ENCODE measurements around the gene RS1. TPM values are rescaled to one million over a fixed set of nuclear protein-coding genes. Genes with fewer than 3 reads are reported as not detected.

Gene RS1
- not detected for total RNA-seq
- long read RNA-seq: 0 reads

DNA sequence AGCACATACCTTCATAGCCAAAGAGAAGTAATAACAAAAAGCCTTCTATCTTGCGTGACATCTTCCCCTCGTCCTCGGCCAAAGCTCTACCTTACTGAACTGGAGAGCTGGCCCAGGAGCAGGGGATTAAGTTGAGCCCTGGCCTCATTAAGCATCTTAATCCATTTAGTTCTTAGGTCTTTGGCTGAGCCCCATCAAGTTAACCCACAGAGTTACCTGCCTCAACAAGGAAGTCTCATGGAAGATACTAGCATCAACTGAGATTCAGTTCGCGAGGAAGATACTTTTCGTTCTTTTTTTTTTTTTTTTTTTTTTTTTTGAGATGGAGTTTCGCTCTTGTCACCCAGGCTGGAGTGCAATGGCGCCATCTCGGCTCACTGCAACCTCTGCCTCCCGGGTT lies at the start of gene RS1:
Gene RS1 (minus strand): TSS at position 101 of the 400 bp plus-strand sequence. CDS start 40 bp downstream, at position 61.
- intact Hi-C loops (cut with DNase I): loop anchor here (5.0 kb wide), 1 partner anchor 215 kb away; no protein-coding TSS in a partner anchor
- no peak for DNase-seq (ENCODE audit: low spot score)

DNA sequence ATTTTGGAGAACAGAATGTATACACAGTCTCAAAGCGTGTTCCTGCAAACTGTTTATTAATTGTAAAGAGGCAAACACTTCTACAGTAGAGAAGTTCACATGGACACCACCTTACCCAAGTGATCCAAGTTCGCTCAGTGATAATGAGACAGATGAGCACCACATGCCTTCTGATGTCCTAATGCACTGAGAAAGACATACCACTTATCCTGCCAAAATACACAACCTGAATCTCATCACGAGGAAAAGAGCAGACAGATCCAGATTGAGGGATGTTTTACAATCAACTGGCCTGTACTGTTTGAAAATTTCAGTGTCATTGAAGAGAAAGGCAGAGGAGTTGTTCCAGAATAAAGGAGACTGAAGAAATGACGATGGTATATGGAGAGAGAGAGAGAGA lies 47.9 kb upstream of the RS1 start:
- DNase-seq (ENCODE audit: low spot score): no peak
- intact Hi-C loops (cut with DNase I): no loop called here

DNA sequence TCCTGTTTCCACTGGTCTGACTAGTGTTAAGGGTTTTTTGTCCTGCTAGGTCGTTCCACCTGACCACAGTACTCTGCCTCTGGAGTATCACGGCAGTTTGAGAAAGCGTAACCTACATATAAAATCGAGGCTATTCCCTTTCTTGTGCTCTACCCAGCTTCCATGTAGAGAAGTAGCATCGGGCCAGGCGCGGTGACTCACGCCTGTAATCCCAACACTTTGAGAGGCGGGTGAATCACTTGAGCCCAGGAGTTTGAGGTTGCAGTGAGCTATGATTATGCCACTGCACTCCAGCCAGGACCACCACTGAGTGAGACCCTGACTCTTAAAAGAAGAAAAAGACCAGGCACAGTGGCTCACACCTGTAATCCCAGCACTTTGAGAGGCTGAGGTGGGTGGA lies 43.0 kb upstream of the RS1 start:
- intact Hi-C loops (cut with DNase I): no loop called here
- no peak for DNase-seq (ENCODE audit: low spot score)

DNA sequence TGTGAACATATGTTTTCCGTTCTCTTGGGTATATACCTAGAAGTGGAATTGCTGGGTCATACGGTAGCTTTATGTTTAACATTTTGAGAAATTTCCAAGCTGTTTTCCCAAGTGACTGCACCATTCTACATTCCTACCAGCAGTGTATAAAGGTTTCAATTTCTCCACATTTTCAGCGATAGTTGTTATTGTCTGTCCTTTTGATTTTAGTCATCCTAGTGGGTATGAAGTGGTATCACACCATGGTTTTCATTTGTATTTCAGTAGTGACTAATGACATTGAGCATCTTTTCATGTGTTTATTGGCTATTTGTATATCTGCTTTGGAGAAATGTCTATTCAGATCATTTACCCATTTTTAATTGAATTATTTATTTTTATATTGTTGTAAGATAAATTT lies 37.9 kb upstream of the RS1 start:
- DNase-seq (ENCODE audit: low spot score): no peak
- intact Hi-C loops (cut with DNase I): no loop called here

DNA sequence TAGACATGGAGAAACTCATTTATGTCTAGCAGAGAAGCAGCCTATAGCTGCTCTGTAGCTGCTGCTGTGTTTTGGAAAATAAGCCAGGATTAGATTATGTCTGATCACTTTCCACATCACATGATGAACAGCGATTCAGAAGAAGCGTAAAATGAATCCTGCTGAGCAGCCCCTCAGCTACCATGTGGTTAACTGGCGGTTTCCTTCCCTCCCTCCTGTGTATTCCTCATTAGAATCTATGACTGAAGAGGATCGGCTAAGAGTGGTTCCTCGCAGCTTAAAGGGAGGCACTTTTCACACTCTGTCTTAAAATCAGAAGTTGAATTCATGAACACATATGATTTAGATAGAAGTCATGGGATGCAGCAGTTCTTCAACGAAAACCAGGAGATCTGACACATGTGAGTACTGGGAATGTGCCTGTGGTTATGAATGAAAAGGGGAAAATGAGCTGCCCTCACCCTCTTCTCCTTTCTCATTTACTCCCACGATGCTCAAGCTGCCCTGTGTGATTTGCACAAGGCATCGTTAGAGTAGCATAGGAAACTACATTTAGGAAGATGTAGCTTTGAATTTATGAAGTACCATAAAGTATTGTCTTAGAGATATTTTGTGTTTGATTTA lies 35.6 kb upstream of the RS1 start, which contains the start of gene PPEF1:
Gene PPEF1 (plus strand): TSS at position 220 of the 624 bp plus-strand sequence. CDS start 136 bp downstream, at position 356.
- intact Hi-C loops (cut with DNase I): no loop called here
- DNase-seq (ENCODE audit: low spot score): no peak

DNA sequence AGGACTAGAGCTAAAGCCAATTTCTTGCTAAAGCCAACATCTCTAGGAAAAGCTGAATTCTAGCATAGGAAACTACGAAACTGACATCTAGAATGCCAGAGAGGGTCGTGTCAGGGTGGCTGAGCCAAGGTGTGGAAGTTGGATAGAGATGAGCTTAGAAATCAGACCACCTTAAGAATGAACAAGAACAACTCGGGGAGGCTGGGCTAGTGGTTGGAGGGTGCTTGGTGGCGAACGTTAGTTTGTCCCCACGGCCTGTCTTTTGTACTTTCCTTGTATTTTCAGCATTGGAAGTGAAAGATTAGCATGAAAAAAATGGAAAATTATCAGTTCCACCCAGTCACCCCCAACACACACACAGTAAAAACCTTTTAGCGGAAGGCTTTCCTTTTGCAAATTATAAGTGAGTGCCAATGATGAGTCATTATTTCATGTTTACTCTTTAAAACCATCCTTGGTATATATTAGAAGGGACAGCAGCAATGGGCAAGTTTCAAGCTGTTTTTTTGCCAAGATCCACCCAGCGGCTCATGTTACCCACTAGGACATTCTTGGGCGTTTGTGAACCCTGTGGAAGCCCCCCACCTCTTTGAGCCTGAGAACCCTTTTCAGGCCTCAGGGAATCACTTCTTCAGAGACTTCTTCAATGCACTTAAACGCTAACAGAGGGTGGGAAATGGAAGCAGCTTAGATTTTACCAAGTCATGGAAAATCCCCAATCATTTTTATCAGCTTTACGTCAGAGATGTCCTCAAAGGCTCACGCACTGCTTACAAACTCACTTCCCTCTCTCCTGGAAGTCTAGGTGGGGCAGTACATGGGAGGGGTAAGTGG lies 30.7 kb upstream of the RS1 start:
- no peak for DNase-seq (ENCODE audit: low spot score)
- intact Hi-C loops (cut with DNase I): no loop called here

DNA sequence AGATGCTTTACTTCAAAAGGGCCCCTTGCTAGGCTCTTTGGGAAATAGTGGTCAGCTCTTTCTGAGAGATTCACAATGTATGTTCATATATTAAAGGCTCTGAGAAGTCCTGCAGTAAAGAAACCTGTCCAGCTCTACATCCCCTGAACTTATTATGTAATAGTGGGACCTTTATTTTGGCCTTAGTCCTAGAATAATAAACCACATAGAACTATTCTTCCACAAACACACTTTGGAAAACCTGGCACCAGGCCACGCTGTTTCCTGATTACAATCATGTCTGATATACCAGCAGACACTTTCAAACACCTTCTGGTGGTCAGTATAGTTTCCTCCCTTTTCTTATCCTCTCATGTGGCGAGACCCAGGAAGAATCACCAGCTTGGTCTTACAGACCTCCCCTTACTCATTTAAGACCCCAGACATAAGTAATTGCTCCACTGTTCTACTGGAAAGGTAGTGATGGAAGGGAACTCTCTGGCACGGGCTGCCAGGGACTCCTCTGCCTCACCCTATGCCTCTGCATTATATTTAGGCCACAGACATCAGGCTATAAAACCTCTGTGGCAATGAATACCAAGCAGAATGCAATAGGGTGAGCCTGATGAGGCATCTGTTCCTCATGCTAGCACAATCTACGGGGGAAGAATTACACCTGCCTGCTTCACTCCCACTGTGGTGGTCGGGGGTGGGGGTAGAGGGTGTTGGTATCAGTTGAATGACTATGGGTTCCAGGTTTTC lies 29.9 kb upstream of the RS1 start:
- no peak for DNase-seq (ENCODE audit: low spot score)
- intact Hi-C loops (cut with DNase I): no loop called here

DNA sequence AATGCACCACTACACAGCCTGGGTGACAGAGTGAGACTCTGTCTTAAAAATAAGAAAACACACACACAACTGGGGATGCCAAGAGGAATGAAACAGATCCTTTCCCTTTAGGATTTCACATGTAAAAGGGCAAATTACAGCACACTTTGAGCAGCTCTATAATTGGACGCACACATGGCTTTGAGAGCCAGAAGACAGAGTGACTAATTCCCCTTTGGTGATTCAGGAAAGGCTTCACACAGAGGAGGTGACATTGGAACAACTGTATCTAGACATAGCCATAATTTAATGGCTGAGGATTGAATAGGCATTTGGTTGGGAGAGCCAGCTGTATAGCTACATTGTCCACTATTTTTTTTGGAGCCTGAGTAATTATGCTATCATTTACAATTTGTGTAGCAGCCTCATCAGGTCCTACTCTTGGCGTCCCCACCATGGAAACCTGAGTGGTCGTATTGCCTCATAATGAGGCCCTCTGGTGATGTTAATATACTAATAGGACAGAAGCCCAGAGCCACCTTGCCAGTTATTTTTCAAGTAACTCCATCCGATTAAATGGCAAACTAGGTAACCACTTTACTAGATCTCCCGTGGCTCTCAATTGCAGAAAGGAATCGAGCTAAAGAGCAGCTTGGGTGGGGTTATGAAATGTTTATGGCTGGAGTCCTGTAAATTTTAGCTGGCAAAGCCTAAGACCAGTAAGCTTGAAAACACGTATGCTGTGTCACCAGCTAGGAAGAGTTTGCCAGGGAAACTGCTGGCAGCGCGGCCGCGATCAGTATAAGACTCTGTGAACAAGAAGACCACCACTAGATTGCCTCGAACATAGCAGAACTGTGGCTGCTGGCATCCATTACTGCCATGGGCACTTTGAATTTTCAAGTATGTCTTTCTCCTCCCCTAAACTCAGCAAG lies 27.1 kb upstream of the RS1 start:
- intact Hi-C loops (cut with DNase I): no loop called here
- no peak for DNase-seq (ENCODE audit: low spot score)

DNA sequence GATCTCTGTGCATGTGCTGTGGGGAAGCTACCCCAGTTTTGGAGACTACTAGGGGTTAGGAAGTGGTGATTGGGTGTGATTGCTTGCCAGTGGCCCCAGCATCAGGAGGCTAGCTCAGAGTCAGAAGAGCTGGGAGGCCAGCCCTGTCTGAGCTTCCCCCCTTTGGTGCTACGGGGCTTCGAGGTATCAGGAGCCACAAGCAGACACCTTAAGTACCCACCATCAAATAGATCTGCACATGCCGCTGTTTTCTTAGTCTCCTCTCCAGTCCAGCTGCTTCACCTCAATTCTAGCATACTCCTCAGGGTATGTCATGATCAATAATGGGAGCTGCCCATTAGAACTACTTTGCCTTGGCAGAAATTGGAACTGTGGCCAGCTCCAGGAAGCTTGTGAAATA lies 24.7 kb upstream of the RS1 start:
- no peak for DNase-seq (ENCODE audit: low spot score)
- intact Hi-C loops (cut with DNase I): no loop called here

DNA sequence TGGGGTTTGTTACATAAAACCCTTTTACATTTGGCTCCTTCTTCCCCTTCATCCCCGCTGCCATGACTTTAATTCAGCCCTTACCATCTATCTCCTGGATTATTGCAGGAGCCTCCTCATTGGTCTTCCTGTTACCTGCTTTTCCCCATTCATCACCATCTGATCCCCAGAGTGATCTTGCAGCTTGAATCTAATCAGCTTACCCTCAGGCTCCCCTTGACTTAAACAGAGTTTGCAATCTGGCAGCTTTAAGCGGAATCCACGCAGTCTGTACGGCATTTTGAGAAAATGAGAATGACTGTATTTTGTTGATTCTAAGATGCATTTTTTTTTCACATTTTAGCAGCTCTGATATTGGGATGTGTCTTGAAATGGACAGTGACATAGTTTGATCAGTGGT lies 20.6 kb upstream of the RS1 start:
- intact Hi-C loops (cut with DNase I): no loop called here
- no peak for DNase-seq (ENCODE audit: low spot score)

DNA sequence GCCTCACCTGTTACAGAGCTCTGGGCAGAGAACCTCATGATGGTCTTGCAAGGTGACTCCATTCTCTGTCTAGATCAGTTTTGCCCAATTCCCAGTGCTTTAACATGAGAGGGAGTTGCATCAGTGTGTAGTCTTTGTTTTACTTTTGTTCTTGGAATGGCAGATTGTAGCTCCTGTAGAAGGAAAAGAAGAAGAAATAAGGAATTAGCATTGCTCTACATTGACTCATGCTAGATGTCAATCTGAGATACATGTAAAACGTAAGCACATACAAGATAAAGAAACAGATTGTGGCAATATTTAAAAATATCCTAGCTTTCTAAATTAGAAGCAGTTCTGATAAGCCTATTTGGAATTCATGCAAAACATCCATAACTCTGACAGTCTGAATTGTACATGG lies 19.5 kb upstream of the RS1 start:
- no peak for DNase-seq (ENCODE audit: low spot score)
- intact Hi-C loops (cut with DNase I): no loop called here

DNA sequence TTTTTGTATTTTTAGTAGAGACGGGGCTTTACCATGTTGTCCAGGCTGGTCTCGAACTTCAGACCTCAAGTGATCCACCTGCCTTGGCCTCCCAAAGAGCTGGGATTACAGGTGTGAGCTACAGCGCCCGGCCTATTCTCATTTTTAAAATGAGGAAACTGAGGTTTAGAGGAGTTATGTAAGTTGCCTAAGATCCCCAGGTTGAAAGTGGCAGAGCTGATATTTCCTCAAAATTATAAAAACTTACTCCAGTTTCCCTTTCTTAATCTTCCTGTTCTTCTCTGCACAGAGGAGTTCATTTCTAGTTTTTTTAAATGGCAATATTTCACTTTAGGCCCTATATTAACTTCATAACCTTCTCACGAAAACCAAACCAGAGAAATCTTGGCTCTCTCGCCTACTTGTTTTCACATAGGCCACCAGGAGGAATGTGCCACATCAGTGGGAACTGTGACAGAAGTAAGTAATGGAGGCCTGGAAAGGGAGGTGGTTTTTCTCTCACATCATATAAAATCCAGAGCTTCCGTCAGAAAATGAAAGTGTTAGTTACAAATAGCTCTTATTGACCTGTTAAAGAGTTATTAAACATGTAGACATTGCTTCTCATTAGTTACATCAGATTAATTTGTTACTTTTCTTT lies 16.1 kb upstream of the RS1 start:
- intact Hi-C loops (cut with DNase I): no loop called here
- no peak for DNase-seq (ENCODE audit: low spot score)

DNA sequence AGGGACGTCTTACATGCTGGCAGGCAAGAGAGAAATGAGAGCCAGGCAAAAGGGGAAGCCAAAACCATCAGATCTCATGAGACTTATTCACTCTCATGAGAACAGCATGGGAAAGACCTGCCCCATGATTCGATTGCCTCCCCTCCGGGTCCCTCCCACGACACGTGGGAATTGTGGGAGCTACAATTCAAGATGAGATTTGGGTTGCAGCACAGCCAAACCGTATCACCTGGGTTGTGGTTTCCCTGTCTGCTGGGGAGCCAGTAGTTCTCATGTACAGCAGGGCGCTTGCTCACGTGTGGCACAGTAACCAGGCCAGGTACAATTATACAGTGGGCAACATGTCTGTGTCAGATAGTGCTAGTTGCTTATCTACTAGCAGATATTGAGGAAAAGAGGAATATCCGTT lies 11.1 kb upstream of the RS1 start:
- intact Hi-C loops (cut with DNase I): no loop called here
- no peak for DNase-seq (ENCODE audit: low spot score)

DNA sequence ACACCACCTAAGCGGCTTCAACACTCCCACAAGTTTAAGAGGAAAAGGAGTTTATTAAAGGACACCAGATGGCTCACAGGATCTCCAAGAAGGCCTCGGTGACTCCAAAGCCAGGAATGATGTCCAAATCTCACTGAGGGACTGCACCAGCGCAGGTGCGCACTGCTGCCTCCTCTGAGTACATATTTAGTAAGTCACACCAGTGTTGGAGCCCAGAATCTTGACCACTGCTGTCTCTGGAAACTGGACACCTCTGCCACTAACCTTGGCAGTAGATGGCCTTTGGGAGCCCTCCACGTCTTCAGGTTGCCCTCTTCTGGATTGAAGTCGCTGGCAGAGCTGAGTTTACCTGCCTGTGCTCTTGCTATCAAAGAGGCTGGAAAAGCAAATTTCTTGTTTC lies 10.1 kb upstream of the RS1 start:
- DNase-seq (ENCODE audit: low spot score): no peak
- intact Hi-C loops (cut with DNase I): no loop called here

DNA sequence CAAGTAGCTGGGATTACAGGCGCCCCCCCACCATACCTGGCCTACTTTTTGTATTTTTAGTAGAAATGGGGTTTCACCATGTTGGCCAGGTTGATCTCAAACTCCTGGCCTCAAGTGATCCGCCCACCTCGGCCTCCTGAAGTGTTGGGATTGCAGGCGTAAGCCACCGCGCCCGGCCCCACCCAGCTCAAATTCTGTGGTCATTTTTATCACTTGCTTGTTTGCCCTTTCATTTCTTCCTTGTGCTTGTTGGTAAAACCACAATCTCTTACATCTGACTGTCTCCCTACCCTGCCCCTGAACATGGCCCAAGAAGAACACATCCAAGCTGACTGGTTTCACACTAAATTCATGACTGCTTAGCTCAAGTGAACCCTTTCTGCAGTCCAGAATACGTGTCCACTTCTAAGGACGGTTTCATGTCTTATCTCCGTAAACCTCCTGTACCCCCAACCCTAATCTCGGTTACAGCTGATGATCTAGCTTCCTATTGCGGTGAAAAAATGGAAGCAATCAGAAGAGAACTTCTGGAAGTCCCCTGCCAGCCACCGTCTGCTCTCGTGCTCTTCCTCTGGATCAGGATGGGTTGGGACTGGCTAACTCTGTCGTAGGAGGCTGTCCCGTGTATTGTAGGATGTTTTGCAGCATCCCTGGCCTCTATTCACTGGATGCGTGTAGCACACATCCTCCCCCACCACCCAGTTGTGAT lies 5.4 kb upstream of the RS1 start:
- no peak for DNase-seq (ENCODE audit: low spot score)
- intact Hi-C loops (cut with DNase I): no loop called here

DNA sequence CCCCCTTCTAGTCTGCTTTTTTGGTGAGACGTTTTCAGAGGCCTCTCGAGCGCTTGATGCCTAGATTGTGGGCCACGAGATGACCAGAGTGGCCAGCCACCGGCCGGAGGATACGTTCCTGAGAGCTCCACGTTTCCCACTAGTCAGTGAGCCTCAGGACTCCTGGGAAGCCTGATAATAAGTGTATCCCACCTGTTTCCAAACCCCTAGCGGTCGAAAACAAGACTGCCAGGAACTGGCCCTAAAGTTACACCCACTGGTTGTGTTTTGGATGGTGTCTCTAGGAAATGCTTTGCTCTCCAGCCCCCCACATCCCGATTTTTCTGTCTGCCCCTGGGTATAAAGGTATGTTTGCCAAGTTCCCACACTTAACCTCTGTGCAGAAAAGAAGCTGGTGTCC lies 4.6 kb upstream of the RS1 start:
- intact Hi-C loops (cut with DNase I): no loop called here
- no peak for DNase-seq (ENCODE audit: low spot score)

DNA sequence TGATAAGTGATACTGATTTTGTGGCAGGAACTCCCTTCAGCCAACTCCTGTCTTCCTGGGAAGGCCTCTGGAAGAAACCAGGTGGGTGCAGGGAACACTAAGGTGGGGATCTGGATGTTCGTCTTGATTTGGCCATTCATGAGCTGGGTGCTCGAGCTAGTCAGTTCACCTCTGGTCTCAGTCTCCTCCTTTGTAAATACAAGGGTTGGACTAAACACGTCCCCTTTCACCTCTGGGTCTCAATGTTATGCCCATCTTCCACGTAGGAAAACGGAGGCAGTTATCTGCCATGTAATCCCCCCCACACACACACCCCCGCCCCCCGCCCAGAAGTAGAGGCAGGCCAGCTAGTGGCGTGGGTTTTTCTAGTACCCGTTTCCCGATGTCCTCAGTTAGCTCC lies 4.1 kb upstream of the RS1 start:
- intact Hi-C loops (cut with DNase I): no loop called here
- no peak for DNase-seq (ENCODE audit: low spot score)
